ENCODE data around the gene FKBP6.
"Not testable (repeated sequence)": the region's sequence is repeated elsewhere in the genome, so short reads cannot be mapped to it uniquely, and the experiment has no call there.

Gene FKBP6

DNA sequence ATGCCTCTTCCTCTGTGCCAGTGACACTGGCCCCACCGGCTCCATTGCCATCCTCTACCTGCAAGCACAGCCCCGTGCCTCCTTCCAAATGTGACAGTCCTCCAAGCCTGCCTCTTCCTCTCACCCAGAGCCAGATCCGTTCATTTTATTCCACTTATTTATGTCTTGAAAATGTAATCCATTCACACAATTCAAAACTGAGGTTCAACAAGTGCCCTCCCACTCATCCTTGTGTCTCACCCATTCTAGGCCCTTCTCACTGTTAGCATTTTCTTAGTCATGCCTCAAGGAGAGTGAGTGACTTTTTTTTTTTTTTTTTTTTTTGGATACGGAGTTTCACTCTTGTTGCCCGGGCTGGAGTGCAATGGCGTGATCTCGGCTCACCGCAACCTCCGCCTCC lies 41.7 kb downstream of the FKBP6 start:
- Histone ChIP-seq H3K27me3 (ENCODE audit: control insufficient read depth, insufficient read depth, low read length) (no peaks in the 10 kb centered on the region), H3K4me1 (ENCODE audit: control insufficient read depth, insufficient read depth, low read length) (no peaks in the 10 kb centered on the region), H3K9ac (ENCODE audit: low read length) (no peak overlapping the region), H3K9me3 (ENCODE audit: control insufficient read depth, insufficient read depth, low read depth, low read length) (no peaks in the 10 kb centered on the region), H3K4me3 (ENCODE audit: low read depth, low read length) (no peak overlapping the region), H3K27ac (ENCODE audit: low read depth, low read length) (no peak overlapping the region), H3K36me3 (ENCODE audit: control insufficient read depth, insufficient read depth, low read length) (no peaks in the 10 kb centered on the region)

DNA sequence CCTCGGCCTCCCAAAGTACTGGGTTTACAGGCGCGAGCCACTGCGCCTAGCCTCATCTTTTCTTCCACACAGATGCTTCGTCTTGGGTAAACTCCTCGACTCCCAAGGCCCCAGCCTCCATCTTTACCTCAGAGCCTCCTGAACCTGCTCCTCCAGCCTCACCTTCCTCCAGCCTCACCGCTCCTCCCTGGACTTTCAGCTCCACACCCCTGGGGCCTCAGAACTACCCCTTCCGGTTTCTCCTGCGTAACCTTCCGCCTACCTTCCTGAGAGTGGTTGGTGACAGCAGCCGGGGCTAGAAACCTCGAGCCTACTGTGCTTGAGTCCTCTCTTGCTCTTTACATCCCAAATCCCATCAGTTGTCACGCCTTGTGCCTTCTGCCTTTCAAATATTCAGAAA lies 45.8 kb downstream of the FKBP6 start:
- no peaks in the 10 kb centered on the region for H3K4me1 ChIP-seq (ENCODE audit: control insufficient read depth, insufficient read depth, low read length)

DNA sequence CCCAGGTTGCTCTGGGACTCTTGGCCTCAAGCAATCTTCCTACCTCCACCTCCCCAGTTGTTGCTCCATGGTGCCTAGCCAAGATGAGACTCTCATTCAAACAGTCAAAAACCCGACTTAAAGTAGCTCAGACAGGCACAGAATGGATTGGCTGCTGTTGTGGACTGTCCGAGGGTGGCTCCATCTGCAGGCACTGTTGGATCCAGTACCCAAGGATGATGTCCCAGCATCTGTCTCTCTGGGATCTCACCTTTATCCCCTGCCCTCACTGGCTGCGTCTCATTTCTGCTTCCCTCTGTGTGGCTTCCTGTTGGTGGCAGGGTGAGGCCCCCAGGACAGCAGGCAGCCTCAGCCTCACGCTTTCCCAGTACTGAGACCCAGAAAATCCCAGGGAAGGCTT lies 48.3 kb downstream of the FKBP6 start:
- H3K36me3 ChIP-seq (ENCODE audit: control insufficient read depth, insufficient read depth, low read length); H3K4me1 ChIP-seq (ENCODE audit: control insufficient read depth, insufficient read depth, low read length); H3K27ac ChIP-seq (ENCODE audit: low read depth, low read length); H3K4me3 ChIP-seq (ENCODE audit: low read depth, low read length); H3K9ac ChIP-seq (ENCODE audit: low read length); H3K27me3 ChIP-seq (ENCODE audit: control insufficient read depth, insufficient read depth, low read length); H3K9me3 ChIP-seq (ENCODE audit: control insufficient read depth, insufficient read depth, low read depth, low read length): not testable (repeated sequence)

More for the DNA sequence above, 45.8 kb downstream of the FKBP6 start:
- no peaks in the 10 kb centered on the region for H3K36me3 ChIP-seq (ENCODE audit: control insufficient read depth, insufficient read depth, low read length)
- no peak overlapping the region for H3K9ac ChIP-seq (ENCODE audit: low read length)
- H3K4me3 ChIP-seq (ENCODE audit: low read depth, low read length): no peak overlapping the region
- no peak overlapping the region for H3K27ac ChIP-seq (ENCODE audit: low read depth, low read length)
- H3K9me3 ChIP-seq (ENCODE audit: control insufficient read depth, insufficient read depth, low read depth, low read length): no peaks in the 10 kb centered on the region
- no peaks in the 10 kb centered on the region for H3K27me3 ChIP-seq (ENCODE audit: control insufficient read depth, insufficient read depth, low read length)

DNA sequence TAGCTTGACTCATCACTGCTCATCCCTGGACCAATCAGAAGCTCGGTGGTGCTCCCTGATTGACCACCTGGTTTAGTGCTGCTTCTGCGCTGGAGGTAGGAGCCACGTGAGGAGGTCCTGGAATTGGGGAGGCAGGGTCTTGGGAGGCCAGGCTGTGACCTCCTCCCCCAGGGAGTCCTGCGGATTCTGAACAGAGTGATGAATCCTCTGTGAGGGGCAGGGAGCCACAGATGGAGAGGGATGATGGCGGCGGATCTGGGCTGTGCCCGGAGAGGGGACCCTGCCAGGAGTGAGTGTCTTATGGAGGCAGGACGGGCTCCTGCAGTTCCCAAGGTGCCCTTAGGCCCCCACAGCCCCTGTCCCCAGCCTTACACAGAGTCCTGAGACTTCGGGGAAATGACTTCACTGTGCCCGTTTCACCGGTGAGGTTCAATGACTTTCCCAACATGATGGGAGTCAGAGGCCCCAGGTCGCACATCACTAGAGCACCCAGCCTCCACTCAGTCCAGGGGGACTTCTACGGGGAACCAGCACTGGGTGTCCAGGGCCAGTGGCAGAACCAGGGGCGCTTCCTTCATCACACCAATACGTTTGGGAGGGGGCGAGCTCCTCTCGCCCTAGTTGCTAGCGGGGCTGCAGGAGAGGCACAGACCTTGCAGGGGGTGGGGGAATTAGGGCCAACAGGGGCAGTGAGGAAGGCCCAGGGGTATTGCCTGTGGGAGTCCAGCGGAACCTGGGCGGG lies 48.9 kb downstream of the FKBP6 start:
- H3K9me3 ChIP-seq (ENCODE audit: control insufficient read depth, insufficient read depth, low read depth, low read length): no peaks in the 10 kb centered on the region
- H3K36me3 ChIP-seq (ENCODE audit: control insufficient read depth, insufficient read depth, low read length): no peaks in the 10 kb centered on the region
- H3K4me1 ChIP-seq (ENCODE audit: control insufficient read depth, insufficient read depth, low read length): no peaks in the 10 kb centered on the region
- no peak overlapping the region for H3K4me3 ChIP-seq (ENCODE audit: low read depth, low read length)
- H3K27me3 ChIP-seq (ENCODE audit: control insufficient read depth, insufficient read depth, low read length): no peaks in the 10 kb centered on the region
- no peak overlapping the region for H3K9ac ChIP-seq (ENCODE audit: low read length)
- no peak overlapping the region for H3K27ac ChIP-seq (ENCODE audit: low read depth, low read length)

DNA sequence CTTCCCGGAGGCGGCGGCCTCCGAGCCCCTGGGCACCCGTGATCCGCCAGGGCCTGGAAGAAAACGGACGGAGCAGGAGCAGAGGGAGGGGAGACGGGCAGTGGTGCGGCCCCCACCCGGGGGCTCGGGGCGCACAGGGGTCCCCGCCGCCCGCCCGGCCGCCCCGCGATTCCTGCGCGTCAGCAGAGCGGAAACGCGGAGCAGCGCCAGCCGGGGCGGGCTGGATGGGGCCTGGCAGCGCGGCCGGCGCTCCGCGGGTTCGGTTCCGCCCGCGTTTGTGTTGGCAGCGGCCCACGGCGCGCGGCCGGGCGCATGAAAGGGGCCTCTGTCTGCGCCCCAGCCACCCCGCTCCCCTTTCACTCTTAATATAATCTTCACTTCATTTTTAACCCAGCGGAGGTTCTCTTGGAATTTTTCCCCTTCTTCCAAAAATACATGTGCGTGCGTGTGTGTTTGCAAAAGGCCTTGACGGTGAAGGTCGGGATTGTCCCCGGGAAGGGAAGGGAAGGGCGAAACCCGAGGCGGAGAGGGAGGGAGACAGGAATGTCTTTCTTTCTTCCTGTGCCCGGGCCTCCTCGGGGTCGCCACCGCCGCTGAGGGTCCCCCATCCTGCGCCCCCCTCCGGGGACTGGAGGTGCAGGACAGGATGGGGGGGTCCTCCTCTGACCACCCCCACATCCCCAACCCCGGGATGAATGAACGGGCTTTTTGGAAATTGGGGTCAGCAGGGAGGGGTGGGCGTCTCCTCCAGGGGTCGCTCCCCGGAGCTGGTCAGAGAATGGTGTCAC lies 49.6 kb downstream of the FKBP6 start:
- not testable (repeated sequence) for H3K27ac ChIP-seq (ENCODE audit: low read depth, low read length); H3K36me3 ChIP-seq (ENCODE audit: control insufficient read depth, insufficient read depth, low read length); H3K9me3 ChIP-seq (ENCODE audit: control insufficient read depth, insufficient read depth, low read depth, low read length); H3K27me3 ChIP-seq (ENCODE audit: control insufficient read depth, insufficient read depth, low read length); H3K4me1 ChIP-seq (ENCODE audit: control insufficient read depth, insufficient read depth, low read length); H3K9ac ChIP-seq (ENCODE audit: low read length); H3K4me3 ChIP-seq (ENCODE audit: low read depth, low read length)

DNA sequence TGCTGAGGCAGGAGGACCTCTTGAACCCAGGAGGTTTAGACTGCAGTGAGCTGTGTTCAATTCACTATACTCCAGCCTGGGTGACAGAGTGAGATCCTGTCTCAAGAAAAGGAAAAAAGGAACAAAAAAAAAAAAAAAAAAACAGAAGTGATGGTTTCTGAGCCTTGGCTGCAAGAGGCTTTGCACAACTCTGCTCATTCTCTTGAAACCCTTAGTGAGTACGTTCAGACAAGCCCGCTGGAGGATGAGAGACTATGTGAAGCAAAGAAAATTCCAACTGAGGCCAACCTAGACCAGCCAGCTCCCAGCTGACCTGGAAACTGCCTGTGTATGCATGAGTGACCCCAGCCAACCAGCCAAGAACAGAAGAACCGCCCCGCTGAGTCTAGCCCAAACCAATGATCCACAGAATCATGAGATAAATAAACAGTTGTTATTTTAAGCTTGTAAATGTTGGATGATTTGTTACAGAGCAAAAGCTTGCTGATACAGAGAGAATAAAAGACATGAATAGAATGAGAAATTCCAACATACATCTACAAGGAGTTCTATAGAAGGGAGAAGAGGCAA lies 55.1 kb downstream of the FKBP6 start:
- Histone ChIP-seq H3K4me3 (ENCODE audit: low read depth, low read length) (no peak overlapping the region), H3K4me1 (ENCODE audit: control insufficient read depth, insufficient read depth, low read length) (no peaks in the 10 kb centered on the region), H3K9me3 (ENCODE audit: control insufficient read depth, insufficient read depth, low read depth, low read length) (peaks cover 14% of the 10 kb centered on the region), H3K27me3 (ENCODE audit: control insufficient read depth, insufficient read depth, low read length) (no peaks in the 10 kb centered on the region), H3K27ac (ENCODE audit: low read depth, low read length) (no peak overlapping the region), H3K36me3 (ENCODE audit: control insufficient read depth, insufficient read depth, low read length) (no peaks in the 10 kb centered on the region), H3K9ac (ENCODE audit: low read length) (no peak overlapping the region)

DNA sequence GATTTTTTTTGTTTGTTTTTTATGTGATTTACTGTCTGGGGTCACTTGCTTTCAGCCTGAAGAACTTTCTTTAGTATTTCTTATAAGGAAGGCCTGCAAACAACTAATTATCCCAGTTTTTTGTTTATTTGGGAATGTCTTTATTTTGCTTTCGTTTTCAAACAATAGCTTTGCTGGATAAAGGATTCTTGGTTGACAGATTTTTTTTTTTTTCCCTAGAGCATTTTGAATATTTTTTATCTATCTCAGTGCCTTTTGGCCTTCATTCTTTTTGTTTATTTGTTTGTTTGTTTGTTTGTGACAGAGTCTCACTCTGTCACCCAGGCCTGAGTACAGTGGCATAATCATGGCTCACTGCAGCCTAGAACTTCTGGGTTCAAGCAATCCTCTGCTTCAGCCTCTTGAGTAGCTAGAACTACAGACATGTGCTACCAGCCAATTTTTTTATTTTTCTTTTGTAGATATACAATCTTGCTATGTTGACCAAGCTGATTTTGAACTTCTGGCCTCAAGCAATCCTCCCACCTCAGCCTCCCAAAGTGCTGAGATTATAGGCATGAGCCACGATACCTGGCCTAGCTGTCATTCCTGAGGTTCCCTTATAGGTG lies 59.4 kb downstream of the FKBP6 start:
- Histone ChIP-seq H3K4me3 (ENCODE audit: low read depth, low read length) (no peak overlapping the region), H3K9ac (ENCODE audit: low read length) (no peak overlapping the region), H3K27me3 (ENCODE audit: control insufficient read depth, insufficient read depth, low read length) (no peaks in the 10 kb centered on the region), H3K9me3 (ENCODE audit: control insufficient read depth, insufficient read depth, low read depth, low read length) (peaks cover 19% of the 10 kb centered on the region), H3K4me1 (ENCODE audit: control insufficient read depth, insufficient read depth, low read length) (no peaks in the 10 kb centered on the region), H3K27ac (ENCODE audit: low read depth, low read length) (no peak overlapping the region), H3K36me3 (ENCODE audit: control insufficient read depth, insufficient read depth, low read length) (no peaks in the 10 kb centered on the region)

DNA sequence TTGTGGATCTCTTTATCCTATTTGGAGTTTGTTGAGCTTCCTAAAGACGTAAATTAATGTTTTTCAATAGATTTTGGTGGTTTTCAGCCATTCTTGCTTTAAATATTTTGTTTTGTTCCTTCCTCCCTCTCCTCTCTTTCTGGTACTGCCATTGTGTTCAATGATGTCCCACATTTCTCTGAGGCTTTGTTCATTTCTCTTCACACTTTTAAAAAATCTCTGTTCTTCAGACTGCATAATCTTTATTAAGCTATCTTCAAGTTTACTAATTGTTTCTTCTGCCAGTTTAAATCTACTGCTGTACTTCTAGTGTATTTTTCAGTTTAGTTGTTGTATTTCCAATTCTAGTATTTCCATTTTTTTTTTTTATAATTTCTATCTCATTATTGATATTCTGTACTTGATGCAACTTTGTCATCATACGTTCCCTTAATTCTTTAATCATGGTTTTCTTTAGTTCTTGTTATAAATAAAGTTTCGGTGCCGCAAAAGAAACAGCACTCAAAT lies 60.0 kb downstream of the FKBP6 start:
- H3K27me3 ChIP-seq (ENCODE audit: control insufficient read depth, insufficient read depth, low read length): no peaks in the 10 kb centered on the region

DNA sequence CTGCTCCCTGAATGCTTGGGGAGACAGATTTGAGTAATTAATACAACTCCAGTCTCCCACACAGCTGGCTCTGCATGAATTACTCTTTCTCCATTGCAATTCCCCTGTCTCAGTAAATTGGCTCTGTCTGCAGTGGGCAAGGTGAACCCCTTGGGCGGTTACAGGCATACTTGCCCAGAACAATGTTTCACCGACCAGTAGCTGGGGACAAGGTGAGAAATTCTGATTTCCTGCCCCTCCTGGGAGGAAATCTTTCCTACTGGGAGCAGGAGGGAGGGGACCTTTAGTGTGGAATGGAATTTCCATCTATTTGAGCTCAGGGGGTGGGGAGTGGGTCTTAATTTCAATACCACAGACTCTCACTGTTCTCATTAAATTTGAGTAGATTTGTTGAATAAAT lies 63.4 kb downstream of the FKBP6 start:
- Histone ChIP-seq H3K36me3 (ENCODE audit: control insufficient read depth, insufficient read depth, low read length) (no peaks in the 10 kb centered on the region), H3K4me1 (ENCODE audit: control insufficient read depth, insufficient read depth, low read length) (no peaks in the 10 kb centered on the region), H3K9ac (ENCODE audit: low read length) (no peak overlapping the region), H3K27me3 (ENCODE audit: control insufficient read depth, insufficient read depth, low read length) (no peaks in the 10 kb centered on the region), H3K4me3 (ENCODE audit: low read depth, low read length) (no peak overlapping the region), H3K9me3 (ENCODE audit: control insufficient read depth, insufficient read depth, low read depth, low read length) (peaks cover 13% of the 10 kb centered on the region), H3K27ac (ENCODE audit: low read depth, low read length) (no peak overlapping the region)

More for the DNA sequence above, 60.0 kb downstream of the FKBP6 start:
- no peaks in the 10 kb centered on the region for H3K4me1 ChIP-seq (ENCODE audit: control insufficient read depth, insufficient read depth, low read length)
- H3K9me3 ChIP-seq (ENCODE audit: control insufficient read depth, insufficient read depth, low read depth, low read length): peaks cover 16% of the 10 kb centered on the region
- H3K9ac ChIP-seq (ENCODE audit: low read length): no peak overlapping the region
- no peaks in the 10 kb centered on the region for H3K36me3 ChIP-seq (ENCODE audit: control insufficient read depth, insufficient read depth, low read length)
- no peak overlapping the region for H3K4me3 ChIP-seq (ENCODE audit: low read depth, low read length)
- H3K27ac ChIP-seq (ENCODE audit: low read depth, low read length): no peak overlapping the region

DNA sequence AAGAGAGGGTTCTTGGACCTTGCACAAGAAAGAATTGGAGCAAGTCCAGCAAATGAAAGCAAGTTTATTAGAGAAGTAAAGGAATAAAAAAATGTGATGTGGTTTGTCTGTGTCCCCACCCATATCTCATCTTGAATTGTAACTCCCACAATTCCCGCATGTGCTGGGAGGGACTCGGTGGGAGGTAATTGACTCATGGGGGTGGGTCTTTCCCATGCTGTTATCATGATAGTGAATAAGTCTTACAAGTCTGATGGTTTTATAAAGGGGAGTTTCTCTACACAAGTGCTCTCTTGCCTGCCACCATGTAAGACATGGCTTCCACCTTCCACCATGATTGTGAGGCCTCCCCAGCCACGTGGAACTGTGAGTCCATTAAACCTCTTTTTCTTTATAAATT lies 66.5 kb downstream of the FKBP6 start:
- Histone ChIP-seq H3K36me3 (ENCODE audit: control insufficient read depth, insufficient read depth, low read length) (no peaks in the 10 kb centered on the region), H3K9me3 (ENCODE audit: control insufficient read depth, insufficient read depth, low read depth, low read length) (no peaks in the 10 kb centered on the region; the same call in 1 of the 2 replicates), H3K9ac (ENCODE audit: low read length) (no peak overlapping the region), H3K27me3 (ENCODE audit: control insufficient read depth, insufficient read depth, low read length) (no peaks in the 10 kb centered on the region), H3K4me3 (ENCODE audit: low read depth, low read length) (no peak overlapping the region), H3K27ac (ENCODE audit: low read depth, low read length) (no peak overlapping the region), H3K4me1 (ENCODE audit: control insufficient read depth, insufficient read depth, low read length) (peaks cover 7% of the 10 kb centered on the region)
